Lung (tissue), 12 donors: ENCODE measurements around the gene MARCHF3. TPM values are rescaled to one million over a fixed set of nuclear protein-coding genes. Genes with fewer than 3 reads are reported as not detected.
A peak's percentile ranks its signal among the peaks of the same experiment; 100 is the strongest.

Source experiments
- ATAC-seq: fragments of 200-7000 bp; cut with Tn5 transposase; one replicate; pipeline ENCODE4 v1.9.1; 2020; ENCODE audit warnings: moderate number of reproducible peaks; ENCODE audit not compliant: insufficient read depth, low FRiP score
- DNase-seq, 3 donors: peaks; one replicate each; pipeline ENCODE4 v3.0.0-alpha.2; 2013 to 2017
- H3K27ac ChIP-seq, 2 donors: one replicate each; pipeline ENCODE4 v1.5.1; 2013; ENCODE audit warnings: mild to moderate bottlenecking in 2 of 2, moderate library complexity in 2 of 2, control low read depth in 1 of 2, inconsistent platforms in 1 of 2, low read depth in 1 of 2, low read length in 1 of 2
- H3K27me3 ChIP-seq, 3 donors: one replicate each; pipeline ENCODE4 v1.5.1; 2013; ENCODE audit warnings: low read length in 2 of 3; ENCODE audit not compliant: control insufficient read depth in 3 of 3, insufficient read depth in 3 of 3
- H3K36me3 ChIP-seq, 4 donors: one replicate each; pipeline ENCODE4 v1.5.1; 2013; ENCODE audit warnings: low read length in 4 of 4, mild to moderate bottlenecking in 1 of 4, moderate library complexity in 1 of 4; ENCODE audit not compliant: control insufficient read depth in 4 of 4, insufficient read depth in 4 of 4
- H3K4me1 ChIP-seq, 5 donors: one replicate each; pipeline ENCODE4 v1.5.1; 2013; ENCODE audit warnings: low read length in 5 of 5, mild to moderate bottlenecking in 2 of 5, moderate library complexity in 1 of 5; ENCODE audit not compliant: control insufficient read depth in 5 of 5, insufficient read depth in 5 of 5
- H3K4me3 ChIP-seq: one replicate; pipeline ENCODE4 v1.5.1; 2013; ENCODE audit warnings: mild to moderate bottlenecking, control low read depth, moderate library complexity
- H3K9ac ChIP-seq, 2 donors: one replicate each; pipeline ENCODE4 v1.5.1; 2013; ENCODE audit warnings: low read length in 2 of 2, control low read depth in 1 of 2; ENCODE audit not compliant: insufficient read depth in 1 of 2
- H3K9me3 ChIP-seq, 4 donors: one replicate each; pipeline ENCODE4 v1.5.1; 2013; ENCODE audit warnings: low read length in 3 of 4, mild to moderate bottlenecking in 1 of 4, moderate library complexity in 1 of 4; ENCODE audit not compliant: control insufficient read depth in 4 of 4, insufficient read depth in 3 of 4
- CTCF ChIP-seq: IDR thresholded peaks from 2 replicates; pipeline ENCODE4 v1.5.1; 2012; ENCODE audit warnings: mild to moderate bottlenecking; ENCODE audit errors: control extremely low read depth, extremely low read depth
- WGBS, 2 donors: extraction: QIAGEN DNeasy Blood & Tissue Kit; methylation state at CpG; one replicate each; pipeline ENCODE4 v1.1.7; 2013; 5-methylcytosine and 5-hydroxymethylcytosine counted together
- polyA plus RNA-seq, 2 donors: library from polyadenylated mRNA; stranded (reverse); fragments of 200-250 nt; gene quantifications; one replicate each; pipeline ENCODE4 v1.2.1, GENCODE V29; 2013
- total RNA-seq, 2 donors: library from RNA; depleted of rRNA in 1 of 2; stranded (reverse); fragments of >200 nt in 1 of 2; gene quantifications; one replicate each; pipeline ENCODE4 v1.2.1, GENCODE V29; 2014 to 2021
- donor health status: control.
- donor health status: control.
- donor health status: Bipolar disorder and iron deficiency.
- donor health status: healthy.
- donor health status: DM: yes; HTN: yes; CAD: no.

Gene MARCHF3
- total and polyA plus RNA-seq, 4 donors: 3.7 to 17.0 (median 13.1) TPM

- ATAC-seq: no peak
- 59 to 70% methylated on average over 6 of the region's 6 CpGs for WGBS, 2 donors
Observed at GRCh38 chr5:126973193-126973592, 57.2 kb downstream of the MARCHF3 start.

GRCh38 chr5:126972062-126972895 lies 58.1 kb downstream of the MARCHF3 start:
- H3K27ac ChIP-seq: peak overlapping the region; percentile 60 to 66
- H3K9me3 ChIP-seq: no peaks in the 10 kb centered on the region
- no peak overlapping the region for H3K9ac ChIP-seq
- WGBS, 2 donors: 26 to 36% methylated on average over 4 of the region's 4 CpGs
- ATAC-seq: no peak
- DNase-seq: peak in 1 of 3 donors; percentile 24
- peaks cover 0 to 23% (median 5%) of the 10 kb centered on the region in 5 donors for H3K4me1 ChIP-seq
- H3K27me3 ChIP-seq: no peaks in the 10 kb centered on the region
- no peak for TF ChIP-seq CTCF
- H3K36me3 ChIP-seq: no peaks in the 10 kb centered on the region
- no peak overlapping the region for H3K4me3 ChIP-seq

More at GRCh38 chr5:126973193-126973592, 57.2 kb downstream of the MARCHF3 start:
- no peak overlapping the region for H3K4me3 ChIP-seq
- no peaks in the 10 kb centered on the region for H3K9me3 ChIP-seq
- H3K9ac ChIP-seq: no peak overlapping the region
- no peak for DNase-seq
- H3K27ac ChIP-seq: no peak overlapping the region
- H3K36me3 ChIP-seq: no peaks in the 10 kb centered on the region
- H3K4me1 ChIP-seq: peaks cover 0 to 30% (median 5%) of the 10 kb centered on the region in 5 donors
- TF ChIP-seq CTCF: no peak
- no peaks in the 10 kb centered on the region for H3K27me3 ChIP-seq

GRCh38 chr5:126971455-126972031 lies 58.8 kb downstream of the MARCHF3 start:
- Histone ChIP-seq H3K9me3 (no peaks in the 10 kb centered on the region), H3K27me3 (no peaks in the 10 kb centered on the region), H3K27ac (peak overlapping the region; percentile 24 to 66), H3K36me3 (no peaks in the 10 kb centered on the region), H3K9ac (no peak overlapping the region), H3K4me1 (peaks cover 0 to 19% (median 5%) of the 10 kb centered on the region in 5 donors), H3K4me3 (no peak overlapping the region)
- no peak for TF ChIP-seq CTCF
- WGBS, 2 donors: 79 to 94% methylated on average over 1 of the region's 1 CpG
- peak in 1 of 3 donors; percentile 16 for DNase-seq
- no peak for ATAC-seq
